Measurements from ENCODE around the gene INPP5D.

Gene INPP5D

GRCh38 chr2:233209533-233210171 is 149.5 kb downstream of the INPP5D start:
- DNase-seq (ENCODE audit: low read depth), result peak; percentile 49

GRCh38 chr2:233210281-233210680 is 150.1 kb downstream of the INPP5D start:
- no peak for DNase-seq (ENCODE audit: low read depth)

- peak; percentile 92 for DNase-seq (ENCODE audit: low read depth)
Measured at GRCh38 chr2:233210843-233211547, 150.9 kb downstream of the INPP5D start.

GRCh38 chr2:233211548-233211895 is 151.4 kb downstream of the INPP5D start:
- DNase-seq (ENCODE audit: low read depth), result no peak

- no peak for DNase-seq (ENCODE audit: low read depth)
Measured at GRCh38 chr2:233213011-233213410, 152.9 kb downstream of the INPP5D start.

- no peak for DNase-seq (ENCODE audit: low read depth)
Measured at GRCh38 chr2:233213975-233214374, 153.8 kb downstream of the INPP5D start.

GRCh38 chr2:233217892-233218377 is 157.8 kb downstream of the INPP5D start:
- DNase-seq (ENCODE audit: low read depth), result no peak

GRCh38 chr2:233218836-233219235 is 158.7 kb downstream of the INPP5D start:
- no peak for DNase-seq (ENCODE audit: low read depth)

GRCh38 chr2:233219848-233220247 is 159.7 kb downstream of the INPP5D start:
- no peak for DNase-seq (ENCODE audit: low read depth)

GRCh38 chr2:233221378-233222063 is 161.4 kb downstream of the INPP5D start:
- peak; percentile 8 for DNase-seq (ENCODE audit: low read depth)

GRCh38 chr2:233223059-233223894 is 163.1 kb downstream of the INPP5D start:
- no peak for DNase-seq (ENCODE audit: low read depth)

- DNase-seq (ENCODE audit: low read depth), result no peak
Measured at GRCh38 chr2:233225230-233226068, 165.3 kb downstream of the INPP5D start.

GRCh38 chr2:233226511-233227031 is 166.4 kb downstream of the INPP5D start:
- DNase-seq (ENCODE audit: low read depth), result no peak

- no peak for DNase-seq (ENCODE audit: low read depth)
Measured at GRCh38 chr2:233227346-233227978, 167.3 kb downstream of the INPP5D start.

GRCh38 chr2:233228376-233228775 is 168.2 kb downstream of the INPP5D start:
- DNase-seq (ENCODE audit: low read depth), result no peak

GRCh38 chr2:233233618-233234230 is 173.6 kb downstream of the INPP5D start:
- DNase-seq (ENCODE audit: low read depth), result no peak

- no peak for DNase-seq (ENCODE audit: low read depth)
Measured at GRCh38 chr2:233234264-233234663, 174.1 kb downstream of the INPP5D start.

- DNase-seq (ENCODE audit: low read depth), result no peak
Measured at GRCh38 chr2:233234996-233235395, 174.9 kb downstream of the INPP5D start.

- DNase-seq (ENCODE audit: low read depth), result no peak
Measured at GRCh38 chr2:233235977-233236376, 175.8 kb downstream of the INPP5D start.

Data from ELR (cell line).